DND-41 (cell line): ENCODE results near the gene ADAM33.

ENCODE experiments used
- ATAC-seq: fragments of 200-7000 bp; cut with Tn5 transposase; 3 replicates; pipeline ENCODE4 v1.9.1; 2021; ENCODE audit warnings: low read depth; ENCODE audit not compliant: insufficient read depth
- DNase-seq: peaks from one replicate; pipeline ENCODE4 v3.0.0-alpha.2; 2020
- H2AFZ ChIP-seq: 2 replicates; pipeline ENCODE4 v1.6.0; 2012; ENCODE audit warnings: low read depth, low read length
- H3K27ac ChIP-seq: 2 replicates; pipeline ENCODE4 v1.5.1; 2012; ENCODE audit warnings: low read length, inconsistent platforms
- H3K27me3 ChIP-seq: fragments of 200-600 bp; sonication (generic); 2 replicates; pipeline ENCODE4 v1.6.0; 2012; ENCODE audit warnings: low read length, mild to moderate bottlenecking, inconsistent platforms; ENCODE audit not compliant: insufficient read depth, poor library complexity
- H3K36me3 ChIP-seq: 2 replicates; pipeline ENCODE4 v1.5.1; 2012; ENCODE audit warnings: low read length, inconsistent platforms; ENCODE audit not compliant: insufficient read depth
- H3K4me1 ChIP-seq: 2 replicates; pipeline ENCODE4 v1.5.1; 2012; ENCODE audit warnings: mild to moderate bottlenecking, low read length; ENCODE audit not compliant: insufficient read depth
- H3K4me2 ChIP-seq: 2 replicates; pipeline ENCODE4 v1.6.0; 2012; ENCODE audit warnings: mild to moderate bottlenecking, moderate library complexity, low read length, inconsistent platforms; ENCODE audit not compliant: insufficient read depth
- H3K4me3 ChIP-seq, 2 experiments: fragments of 200-600 bp in 1 of 2; shearing (Covaris generic) in 1 of 2; 2 replicates each; pipeline ENCODE4 v1.5.1; 2012 to 2016; ENCODE audit warnings: inconsistent platforms in 2 of 2, low read length in 2 of 2, mild to moderate bottlenecking in 2 of 2, low read depth in 1 of 2, moderate library complexity in 1 of 2
- H3K79me2 ChIP-seq: 2 replicates; pipeline ENCODE4 v1.6.0; 2012; ENCODE audit warnings: low read length, inconsistent platforms; ENCODE audit not compliant: insufficient read depth
- H3K9ac ChIP-seq: 2 replicates; pipeline ENCODE4 v1.6.0; 2012; ENCODE audit warnings: low read depth, mild to moderate bottlenecking, inconsistent platforms, low read length, moderate library complexity
- H3K9me3 ChIP-seq: 2 replicates; pipeline ENCODE4 v1.5.1; 2012; ENCODE audit warnings: low read length, moderate library complexity, mild to moderate bottlenecking, inconsistent platforms; ENCODE audit not compliant: insufficient read depth, severe bottlenecking
- H4K20me1 ChIP-seq: 2 replicates; pipeline ENCODE4 v1.6.0; 2012; ENCODE audit warnings: low read length; ENCODE audit not compliant: insufficient read depth
- CTCF ChIP-seq: IDR thresholded peaks from 2 replicates; pipeline ENCODE4 v1.5.1; 2012; ENCODE audit warnings: borderline replicate concordance, low read length, moderate library complexity, mild to moderate bottlenecking; ENCODE audit not compliant: poor library complexity, severe bottlenecking; ENCODE audit errors: extremely low read depth
- EZH2 ChIP-seq: IDR thresholded peaks from 3 replicates; pipeline ENCODE4 v1.6.1; 2012; ENCODE audit warnings: borderline replicate concordance, low read depth, mild to moderate bottlenecking, moderate library complexity, low read length, inconsistent platforms; ENCODE audit not compliant: severe bottlenecking

The ADAM33 gene

GRCh38 chr20:3651204-3651962, 30.4 kb downstream of the ADAM33 start:
- TF ChIP-seq CTCF, result no peak
- no peak for TF ChIP-seq EZH2
- H4K20me1 ChIP-seq, result no peaks in the 10 kb centered on the region
- no peak overlapping the region for H2AFZ ChIP-seq
- H3K4me2 ChIP-seq, result no peak overlapping the region
- no peak overlapping the region for H3K4me3 ChIP-seq
- no peak overlapping the region for H3K9ac ChIP-seq
- no peaks in the 10 kb centered on the region for H3K9me3 ChIP-seq
- H3K27ac ChIP-seq, result no peak overlapping the region
- H3K36me3 ChIP-seq, result no peaks in the 10 kb centered on the region
- DNase-seq, result no peak
- no peaks in the 10 kb centered on the region for H3K4me1 ChIP-seq
- no peaks in the 10 kb centered on the region for H3K27me3 ChIP-seq
- ATAC-seq, result no peak
- H3K79me2 ChIP-seq, result no peaks in the 10 kb centered on the region

DNA sequence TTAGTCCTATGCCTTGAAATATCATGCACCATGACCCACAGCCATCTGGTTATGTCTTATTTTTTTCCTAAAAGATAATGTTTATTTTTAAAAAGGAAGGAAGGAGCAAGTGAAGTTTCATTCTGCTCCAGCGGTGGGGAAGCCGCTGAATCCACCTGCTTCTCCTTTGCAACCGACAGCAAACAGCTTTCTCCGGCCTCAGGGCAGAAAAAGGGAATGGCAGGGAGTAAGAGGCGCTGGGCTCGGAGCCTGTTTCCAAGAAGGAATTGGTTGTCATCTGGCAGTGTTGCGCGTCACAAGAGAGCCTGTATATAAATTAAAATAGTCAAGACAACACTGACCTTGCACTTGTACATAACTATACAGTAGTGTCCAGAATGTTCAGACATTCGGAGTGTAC, 32.9 kb downstream of the ADAM33 start:
- TF ChIP-seq CTCF (no peak), EZH2 (no peak)
- H3K9me3 ChIP-seq, result no peaks in the 10 kb centered on the region
- H2AFZ ChIP-seq, result no peak overlapping the region
- no peak for DNase-seq
- H3K36me3 ChIP-seq, result no peaks in the 10 kb centered on the region
- no peak overlapping the region for H3K4me2 ChIP-seq
- H3K27me3 ChIP-seq, result no peaks in the 10 kb centered on the region
- H3K79me2 ChIP-seq, result no peaks in the 10 kb centered on the region
- H4K20me1 ChIP-seq, result no peaks in the 10 kb centered on the region
- no peak overlapping the region for H3K27ac ChIP-seq
- no peaks in the 10 kb centered on the region for H3K4me1 ChIP-seq
- no peak overlapping the region for H3K4me3 ChIP-seq
- ATAC-seq, result no peak
- H3K9ac ChIP-seq, result no peak overlapping the region

DNA sequence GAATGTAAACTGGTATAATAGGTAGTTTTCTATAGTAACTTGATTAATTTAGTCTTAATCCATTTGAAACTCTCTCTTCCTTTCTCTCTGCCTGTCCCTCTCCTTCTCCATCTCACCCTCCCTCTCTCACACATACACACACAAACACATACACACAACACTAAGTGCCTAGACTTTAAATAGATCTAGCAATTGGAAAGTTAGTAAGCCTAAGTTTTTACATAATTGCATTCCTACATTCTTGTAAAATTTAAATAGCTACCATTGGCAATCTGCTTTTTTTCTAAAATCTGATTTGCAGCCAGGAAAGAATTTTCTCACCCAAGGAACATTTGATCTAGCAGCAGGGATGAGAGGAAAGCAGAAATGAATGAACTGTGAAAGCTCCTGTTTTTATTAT, 34.3 kb downstream of the ADAM33 start:
- no peak for TF ChIP-seq EZH2
- TF ChIP-seq CTCF, result no peak
- Histone ChIP-seq H3K4me1 (no peaks in the 10 kb centered on the region), H3K9ac (no peak overlapping the region), H3K9me3 (no peaks in the 10 kb centered on the region), H2AFZ (no peak overlapping the region), H4K20me1 (no peaks in the 10 kb centered on the region), H3K4me2 (no peak overlapping the region), H3K4me3 (no peak overlapping the region), H3K79me2 (no peaks in the 10 kb centered on the region), H3K27me3 (no peaks in the 10 kb centered on the region), H3K27ac (no peak overlapping the region), H3K36me3 (no peaks in the 10 kb centered on the region)
- ATAC-seq, result no peak
- DNase-seq, result no peak
